ENCODE measurements around the gene LRR1. TPM values are rescaled to one million over a fixed set of nuclear protein-coding genes. Genes with fewer than 3 reads are reported as not detected.

The LRR1 gene
- total RNA-seq, 4 donors from 2014 or later, result 16.3 to 20.7 (median 18.3) TPM

DNA sequence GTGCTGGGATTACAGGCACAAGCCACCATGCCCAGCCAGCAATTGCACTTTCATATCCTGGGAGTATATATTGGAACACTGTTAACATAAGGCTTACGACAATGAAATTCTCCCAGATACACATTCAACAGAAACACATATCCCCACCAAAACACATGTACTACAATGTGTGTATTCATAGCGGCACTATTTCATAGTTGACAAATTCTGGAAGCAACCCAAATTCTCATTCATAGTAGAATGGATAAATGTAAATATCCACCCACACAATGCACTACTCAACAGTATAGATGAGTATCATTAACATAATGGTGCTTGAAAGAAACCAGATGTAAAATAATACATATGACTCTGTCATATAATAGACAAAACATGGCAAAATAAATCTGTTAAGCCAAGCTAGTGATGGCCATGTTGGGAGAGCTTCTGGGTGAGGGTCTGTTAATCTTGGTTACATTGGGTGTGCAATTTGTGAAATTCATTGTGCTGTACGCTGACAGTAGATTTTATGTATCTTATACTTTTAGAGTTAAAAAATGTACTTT is 38.9 kb downstream of the LRR1 start:
- H3K4me3 ChIP-seq, result no peak overlapping the region
- H3K27me3 ChIP-seq, result no peaks in the 10 kb centered on the region
- no peaks in the 10 kb centered on the region for H3K9me3 ChIP-seq
- peaks cover 2 to 26% (median 6%) of the 10 kb centered on the region in 4 donors for H3K4me1 ChIP-seq
- H3K27ac ChIP-seq, result no peak overlapping the region
- no peak for DNase-seq
- no peak for TF ChIP-seq POLR2A (IDR thresholded peaks at IDR 0.05)
- TF ChIP-seq, protein P1, sequence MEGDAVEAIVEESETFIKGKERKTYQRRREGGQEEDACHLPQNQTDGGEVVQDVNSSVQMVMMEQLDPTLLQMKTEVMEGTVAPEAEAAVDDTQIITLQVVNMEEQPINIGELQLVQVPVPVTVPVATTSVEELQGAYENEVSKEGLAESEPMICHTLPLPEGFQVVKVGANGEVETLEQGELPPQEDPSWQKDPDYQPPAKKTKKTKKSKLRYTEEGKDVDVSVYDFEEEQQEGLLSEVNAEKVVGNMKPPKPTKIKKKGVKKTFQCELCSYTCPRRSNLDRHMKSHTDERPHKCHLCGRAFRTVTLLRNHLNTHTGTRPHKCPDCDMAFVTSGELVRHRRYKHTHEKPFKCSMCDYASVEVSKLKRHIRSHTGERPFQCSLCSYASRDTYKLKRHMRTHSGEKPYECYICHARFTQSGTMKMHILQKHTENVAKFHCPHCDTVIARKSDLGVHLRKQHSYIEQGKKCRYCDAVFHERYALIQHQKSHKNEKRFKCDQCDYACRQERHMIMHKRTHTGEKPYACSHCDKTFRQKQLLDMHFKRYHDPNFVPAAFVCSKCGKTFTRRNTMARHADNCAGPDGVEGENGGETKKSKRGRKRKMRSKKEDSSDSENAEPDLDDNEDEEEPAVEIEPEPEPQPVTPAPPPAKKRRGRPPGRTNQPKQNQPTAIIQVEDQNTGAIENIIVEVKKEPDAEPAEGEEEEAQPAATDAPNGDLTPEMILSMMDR (IDR thresholded peaks at IDR 0.05), result no peak
- H3K36me3 ChIP-seq, result no peaks in the 10 kb centered on the region

DNA sequence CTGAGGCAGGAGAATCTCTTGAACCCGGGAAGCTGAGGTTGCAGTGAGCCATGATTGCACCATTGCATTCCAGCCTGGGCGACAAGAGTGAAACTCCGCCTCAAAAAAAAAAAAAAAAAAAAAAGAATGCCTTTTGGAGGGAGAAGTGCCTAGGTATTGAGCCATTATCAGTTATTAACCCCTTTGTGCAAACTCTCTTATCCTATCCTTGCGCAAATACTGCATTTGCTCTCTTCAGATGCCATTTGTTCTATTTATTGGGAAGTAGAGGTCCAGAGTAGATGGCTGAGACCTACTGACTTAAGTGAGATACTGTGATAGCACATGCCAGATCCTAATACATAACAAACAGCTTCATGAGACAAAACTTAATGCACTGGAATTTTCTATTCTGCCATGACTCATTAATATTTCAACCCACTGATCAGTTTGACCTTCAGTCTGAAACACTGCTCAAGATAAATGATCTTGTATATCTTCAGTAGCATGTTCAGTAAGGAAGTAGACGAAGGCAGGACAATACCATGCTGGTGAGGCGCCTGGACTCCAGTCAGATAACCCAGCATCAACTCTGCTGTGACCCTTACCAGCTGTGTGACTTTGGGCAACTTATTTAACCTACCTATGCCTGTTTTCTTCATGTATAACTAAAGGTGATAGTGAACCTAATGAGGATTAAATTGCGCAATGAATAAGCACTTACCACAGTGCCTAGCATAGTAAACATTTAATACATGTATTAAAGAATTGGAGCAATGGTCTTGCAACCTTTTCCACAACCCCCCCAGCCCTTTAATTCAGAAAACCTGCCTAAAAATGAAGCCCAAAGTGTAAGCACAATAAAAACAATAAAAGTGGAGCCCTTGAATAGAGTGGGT is 42.0 kb downstream of the LRR1 start:
- peak in 1 of 3 donors; percentile 67 for DNase-seq
- H3K27ac ChIP-seq, result peak overlapping the region in 3 of 4 donors; percentile 56 to 86 (median 82)

DNA sequence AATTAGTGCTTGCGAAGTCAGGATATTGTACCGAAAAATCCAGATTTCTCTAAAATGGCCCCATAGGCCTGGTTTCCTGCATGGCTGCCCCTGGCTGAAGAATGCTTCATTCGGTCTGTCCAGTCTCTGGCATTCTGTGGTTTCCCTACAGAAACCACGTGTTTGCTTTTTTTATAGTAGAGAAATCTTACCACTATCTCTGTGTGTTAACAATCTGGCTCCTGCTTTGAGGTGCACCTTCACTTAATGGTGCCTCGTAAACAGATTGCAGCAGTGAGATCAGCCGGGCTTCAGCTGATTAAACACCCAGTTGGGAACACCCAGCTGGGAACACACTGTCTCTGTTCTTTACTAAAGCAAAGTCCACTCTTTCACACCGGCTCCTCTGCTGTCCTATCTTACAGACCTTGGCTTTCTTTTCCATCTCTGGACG is 43.0 kb downstream of the LRR1 start:
- Histone ChIP-seq H3K9me3 (no peaks in the 10 kb centered on the region), H3K4me1 (peaks cover 0 to 24% (median 1%) of the 10 kb centered on the region in 4 donors), H3K27me3 (no peaks in the 10 kb centered on the region), H3K27ac (peak overlapping the region in 3 of 4 donors; percentile 56 to 86 (median 82)), H3K36me3 (no peaks in the 10 kb centered on the region), H3K4me3 (peak overlapping the region in 1 of 4 donors; percentile 31)
- TF ChIP-seq, protein P1 (IDR thresholded peaks at IDR 0.05), result peak in 2 of 6 experiments; percentile 9 to 25
- peak; percentile 19 to 81 for TF ChIP-seq POLR2A (IDR thresholded peaks at IDR 0.05)
- peak in 2 of 3 donors; percentile 67 to 87 for DNase-seq

More for the DNA sequence above, 42.0 kb downstream of the LRR1 start:
- Histone ChIP-seq H3K36me3 (no peaks in the 10 kb centered on the region), H3K4me1 (peaks cover 2 to 32% (median 6%) of the 10 kb centered on the region in 4 donors), H3K27me3 (no peaks in the 10 kb centered on the region), H3K9me3 (no peaks in the 10 kb centered on the region), H3K4me3 (no peak overlapping the region)
- peak; percentile 49 to 84 for TF ChIP-seq POLR2A (IDR thresholded peaks at IDR 0.05)
- TF ChIP-seq, protein P1 (IDR thresholded peaks at IDR 0.05), result no peak

GRCh38 chr14:49642163-49642562 is 43.4 kb downstream of the LRR1 start:
- TF ChIP-seq, protein P1 (IDR thresholded peaks at IDR 0.05), result peak in 1 of 6 experiments; percentile 2
- TF ChIP-seq POLR2A (IDR thresholded peaks at IDR 0.05), result no peak
- H3K4me3 ChIP-seq, result peak overlapping the region in 1 of 4 donors; percentile 31
- peak overlapping the region in 3 of 4 donors; percentile 55 to 86 (median 82) for H3K27ac ChIP-seq
- no peak for DNase-seq
- H3K9me3 ChIP-seq, result no peaks in the 10 kb centered on the region
- no peaks in the 10 kb centered on the region for H3K27me3 ChIP-seq
- H3K36me3 ChIP-seq, result no peaks in the 10 kb centered on the region
- H3K4me1 ChIP-seq, result peaks cover 0 to 24% (median 1%) of the 10 kb centered on the region in 4 donors

DNA sequence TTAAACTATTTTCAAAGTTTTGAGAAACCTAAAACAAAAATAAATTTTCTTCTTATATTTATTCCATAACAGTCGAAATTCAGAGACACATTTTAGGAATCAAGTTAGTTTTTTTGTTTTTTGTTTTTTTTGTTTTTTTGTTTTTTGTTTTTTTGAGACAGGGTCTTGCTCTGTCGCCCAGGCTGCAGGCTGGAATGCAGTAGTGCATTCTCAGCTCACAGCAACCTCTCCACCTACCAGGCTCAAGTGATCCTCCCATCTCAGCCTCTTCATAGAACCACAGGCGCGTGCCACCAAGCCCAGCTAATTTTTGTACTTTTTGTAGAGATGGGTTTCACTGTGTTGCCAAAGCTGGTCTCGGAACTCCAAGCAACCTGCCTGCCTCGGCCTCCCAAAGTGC is 54.8 kb downstream of the LRR1 start:
- Histone ChIP-seq H3K9me3 (no peaks in the 10 kb centered on the region), H3K4me1 (no peaks in the 10 kb centered on the region), H3K4me3 (no peak overlapping the region), H3K36me3 (no peaks in the 10 kb centered on the region), H3K27ac (no peak overlapping the region), H3K27me3 (no peaks in the 10 kb centered on the region)
- no peak for TF ChIP-seq POLR2A (IDR thresholded peaks at IDR 0.05)
- TF ChIP-seq, protein P1 (IDR thresholded peaks at IDR 0.05), result no peak
- DNase-seq, result no peak

Measured in Peyer's patch (tissue), 4 donors.